Measurements from ENCODE around the gene NPAS3. TPM values are rescaled to one million over a fixed set of nuclear protein-coding genes. Genes with fewer than 3 reads are reported as not detected.

Gene NPAS3
- total RNA-seq, 1 donor from 2014 or later = 2.3 TPM

DNA sequence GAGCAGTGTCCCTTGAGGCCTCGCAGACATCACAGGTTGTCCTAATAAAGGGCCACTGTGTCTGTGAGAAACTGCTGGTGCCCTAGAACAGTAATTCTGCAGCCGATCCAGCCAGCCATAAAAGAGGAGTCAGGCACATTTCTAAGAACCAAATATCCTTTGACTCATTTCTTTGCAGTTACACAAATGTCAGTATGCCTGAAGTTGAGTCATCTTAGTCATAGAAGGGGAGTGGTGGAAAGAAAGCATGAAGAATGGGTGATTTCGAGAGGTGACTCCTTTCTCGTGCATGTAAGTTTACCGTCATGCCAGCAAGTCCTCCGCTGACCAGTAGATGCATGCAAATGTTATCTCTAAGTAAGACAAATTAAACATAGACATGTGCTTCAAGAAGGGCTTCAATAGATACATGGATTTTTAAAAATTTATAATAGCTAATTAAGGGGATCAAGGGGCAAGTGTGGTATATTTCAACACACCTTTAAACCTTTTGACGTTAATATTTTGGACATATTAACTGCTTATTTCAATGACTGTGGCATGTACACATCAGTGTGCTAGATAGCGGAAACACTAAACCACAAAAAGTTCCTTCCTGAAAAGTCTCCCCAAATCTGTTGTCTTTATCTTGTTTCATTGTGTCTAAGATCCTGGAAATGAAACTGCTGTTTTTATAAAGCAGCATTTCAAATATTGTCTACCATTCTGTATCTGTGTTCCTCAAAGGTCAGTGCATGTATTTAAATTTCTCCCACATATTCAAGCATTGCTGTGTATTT, 497.4 kb downstream of the NPAS3 start:
- no peak for DNase-seq (ENCODE audit: low spot score)

- DNase-seq (ENCODE audit: low spot score) = no peak
Observed at GRCh38 chr14:33441633-33442032, 503.0 kb downstream of the NPAS3 start.

- DNase-seq (ENCODE audit: low spot score) = no peak
Observed at GRCh38 chr14:33444136-33444535, 505.5 kb downstream of the NPAS3 start.

DNA sequence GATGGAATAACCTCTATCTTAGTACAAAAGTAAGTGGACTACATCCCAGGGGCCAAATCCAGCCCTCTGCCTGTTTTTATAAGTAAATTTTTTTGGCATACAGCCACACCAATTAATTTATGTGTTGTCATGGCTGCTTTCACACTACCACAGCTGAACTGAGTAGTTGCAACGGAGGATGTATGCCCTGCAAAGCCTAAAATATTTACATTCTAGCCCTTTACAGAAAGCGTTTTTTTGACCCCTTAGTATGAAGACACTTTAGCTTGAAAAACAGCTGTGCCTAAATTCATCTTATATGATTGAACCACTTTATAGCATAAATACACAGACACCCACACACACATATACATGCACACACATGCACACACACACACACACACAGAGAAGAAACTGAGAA, 510.6 kb downstream of the NPAS3 start:
- no peak for DNase-seq (ENCODE audit: low spot score)

GRCh38 chr14:33449703-33450395, 511.2 kb downstream of the NPAS3 start:
- no peak for DNase-seq (ENCODE audit: low spot score)

GRCh38 chr14:33450416-33450815, 511.7 kb downstream of the NPAS3 start:
- no peak for DNase-seq (ENCODE audit: low spot score)

DNA sequence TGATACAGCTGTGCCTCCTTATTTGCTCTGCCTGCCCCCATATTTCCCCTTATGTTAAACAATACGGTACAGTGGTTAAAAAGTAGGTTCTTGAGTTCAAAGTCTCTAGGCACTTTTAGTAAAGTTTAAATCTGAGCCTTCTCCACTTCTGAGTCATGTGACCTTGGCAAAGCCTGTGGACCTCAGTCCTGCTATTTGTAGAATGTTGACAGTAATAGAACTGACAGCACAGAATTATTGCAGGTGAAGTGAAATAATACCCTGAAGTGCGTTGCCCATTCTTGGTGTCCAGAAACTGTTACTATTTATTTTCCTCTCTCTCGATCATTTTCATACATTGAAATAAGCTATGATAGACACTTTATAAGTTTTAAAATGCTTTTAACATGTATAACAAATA, 512.5 kb downstream of the NPAS3 start:
- DNase-seq (ENCODE audit: low spot score) = no peak

GRCh38 chr14:33452995-33453394, 514.3 kb downstream of the NPAS3 start:
- DNase-seq (ENCODE audit: low spot score) = no peak

DNA sequence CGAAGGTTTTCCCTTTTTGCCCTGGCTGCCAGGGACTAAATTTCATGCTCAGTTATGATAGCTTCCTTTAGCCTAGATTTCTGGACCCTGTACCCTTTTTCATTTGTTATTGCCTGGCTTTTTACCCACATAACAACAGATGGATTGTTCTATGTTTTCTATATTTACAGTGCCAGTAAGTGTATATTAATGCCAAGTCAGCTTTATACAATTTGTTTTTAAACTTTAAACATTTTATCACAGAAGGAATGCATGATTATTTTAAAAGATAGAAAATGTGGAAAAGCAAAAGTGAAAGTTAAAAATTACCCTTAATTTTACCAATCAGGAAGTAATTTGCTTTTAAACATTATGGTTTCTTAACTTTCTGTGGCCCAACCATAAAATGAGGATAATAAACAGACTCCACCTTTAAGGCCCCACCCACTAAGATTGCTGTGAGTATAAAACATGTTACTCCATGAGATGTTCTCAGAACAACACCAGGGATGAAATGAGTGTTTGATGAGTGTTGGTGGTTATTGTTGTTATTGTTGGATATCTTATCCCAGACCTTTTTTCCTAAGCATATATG, 515.4 kb downstream of the NPAS3 start:
- DNase-seq (ENCODE audit: low spot score) = no peak

- no peak for DNase-seq (ENCODE audit: low spot score)
Observed at GRCh38 chr14:33454707-33455106, 516.0 kb downstream of the NPAS3 start.

GRCh38 chr14:33455654-33456345, 517.1 kb downstream of the NPAS3 start:
- DNase-seq (ENCODE audit: low spot score) = no peak

DNA sequence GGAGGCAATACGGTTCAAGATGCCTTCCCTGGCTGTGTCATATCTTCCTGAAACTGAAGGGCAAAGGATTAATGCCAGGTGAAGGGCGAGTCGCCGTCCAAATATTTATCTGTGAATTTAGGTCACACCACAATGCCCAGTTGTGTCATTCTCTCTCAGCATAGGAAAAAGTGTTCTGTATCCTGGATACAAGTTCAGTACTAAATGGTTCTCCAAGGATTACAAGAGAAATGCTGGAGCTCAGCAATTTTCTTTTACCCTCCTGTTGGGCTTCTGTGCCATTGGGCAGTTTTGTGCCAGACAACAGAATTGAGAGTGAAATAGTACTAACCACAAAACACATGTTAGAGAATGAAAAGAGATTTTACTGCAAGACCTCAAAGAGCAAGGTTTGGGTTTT, 518.3 kb downstream of the NPAS3 start:
- no peak for DNase-seq (ENCODE audit: low spot score)

- DNase-seq (ENCODE audit: low spot score) = peak; percentile 56
Observed at GRCh38 chr14:33457617-33458016, 518.9 kb downstream of the NPAS3 start.

GRCh38 chr14:33460164-33460563, 521.5 kb downstream of the NPAS3 start:
- no peak for DNase-seq (ENCODE audit: low spot score)

GRCh38 chr14:33461036-33461435, 522.4 kb downstream of the NPAS3 start:
- no peak for DNase-seq (ENCODE audit: low spot score)

- DNase-seq (ENCODE audit: low spot score) = no peak
Observed at GRCh38 chr14:33463731-33464130, 525.1 kb downstream of the NPAS3 start.

DNA sequence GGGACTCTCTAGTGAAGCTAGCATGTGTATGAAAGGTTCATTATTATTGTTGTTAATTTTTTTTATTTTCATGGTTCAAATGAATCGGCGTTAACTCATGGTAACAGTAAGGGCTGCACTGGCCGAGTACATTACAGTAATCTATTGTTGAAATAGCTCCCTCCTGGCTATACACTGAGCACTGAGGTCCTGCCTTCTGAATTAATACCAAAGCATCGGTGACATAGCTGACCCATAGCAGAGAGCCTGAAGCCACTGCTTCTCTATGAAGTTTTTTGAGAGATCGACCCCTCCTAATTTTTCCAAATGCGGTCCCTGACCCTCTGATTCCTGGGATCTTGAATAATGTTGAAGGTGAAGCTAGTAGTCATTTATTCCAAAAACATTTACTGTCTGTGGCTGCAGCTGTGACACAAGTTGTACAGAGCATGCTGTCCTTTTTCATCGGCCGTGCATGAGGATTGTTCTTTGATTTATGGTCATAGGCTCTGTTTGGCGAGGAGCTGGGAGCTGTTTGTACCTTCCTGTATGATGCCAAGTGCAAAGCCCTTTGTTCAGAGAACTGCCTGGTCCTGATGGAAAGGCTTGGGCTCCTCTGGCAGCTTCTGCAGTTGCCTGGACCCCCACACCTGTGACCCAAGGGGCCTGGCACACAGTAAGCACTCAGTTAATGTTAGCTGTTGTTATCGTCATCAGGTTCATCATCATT, 525.7 kb downstream of the NPAS3 start:
- DNase-seq (ENCODE audit: low spot score) = no peak

GRCh38 chr14:33465846-33466700, 527.4 kb downstream of the NPAS3 start:
- DNase-seq (ENCODE audit: low spot score) = no peak

DNA sequence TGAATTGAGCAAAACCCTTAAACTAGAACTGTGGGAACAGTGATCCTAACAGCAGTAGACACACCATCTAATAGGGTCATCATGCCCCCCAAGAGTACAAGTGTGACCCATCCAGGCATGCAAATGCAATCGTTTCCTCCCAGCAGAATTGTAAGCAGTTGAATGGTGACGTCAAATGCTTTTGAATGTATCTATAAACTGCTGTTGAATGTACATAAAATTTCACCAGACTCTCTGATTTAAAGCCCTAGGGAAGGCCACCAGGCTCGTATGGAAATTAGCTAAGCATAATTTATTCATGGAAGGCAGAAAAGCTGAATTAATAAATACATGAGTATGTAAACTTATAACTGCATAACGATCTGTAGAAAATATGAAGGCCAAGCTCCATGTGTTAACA, 529.3 kb downstream of the NPAS3 start:
- DNase-seq (ENCODE audit: low spot score) = no peak

DNA sequence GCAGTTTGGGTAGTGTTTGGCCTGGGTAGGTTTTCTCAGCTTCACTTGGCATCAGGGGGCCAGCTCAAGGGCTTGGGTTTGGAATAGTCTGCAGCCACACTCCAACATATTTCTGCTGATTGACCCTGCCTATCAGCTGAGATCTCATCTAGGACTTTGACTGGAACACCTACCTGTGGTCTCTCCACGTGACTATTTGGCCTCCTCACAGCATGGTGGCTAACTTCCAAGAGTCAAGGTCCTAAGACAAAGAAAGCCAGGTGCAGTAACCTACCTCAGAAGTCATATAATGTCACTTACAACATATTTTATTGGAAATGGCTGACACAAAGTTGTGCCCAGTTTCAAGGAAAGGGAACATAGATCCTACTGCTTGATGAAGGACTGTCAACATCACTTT, 531.2 kb downstream of the NPAS3 start:
- no peak for DNase-seq (ENCODE audit: low spot score)

DNA sequence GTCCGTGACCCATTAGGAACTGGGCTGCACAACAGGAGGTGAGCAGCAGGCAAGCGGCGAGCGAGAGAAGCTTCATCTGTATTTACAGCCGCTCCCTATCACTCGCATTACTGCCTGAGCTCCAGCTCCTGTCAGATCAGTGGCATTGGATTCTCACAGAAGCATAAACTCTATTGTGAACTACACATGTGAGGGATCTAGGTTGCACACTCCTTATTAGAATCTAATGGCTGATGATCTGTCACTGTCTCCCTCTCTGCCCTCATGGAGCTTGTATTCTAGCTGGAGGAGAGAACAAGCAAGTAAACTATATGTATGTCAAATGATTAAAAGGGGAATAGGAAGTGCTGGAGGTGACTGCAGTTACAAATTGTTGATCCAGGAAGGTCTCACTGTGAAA, 533.1 kb downstream of the NPAS3 start:
- DNase-seq (ENCODE audit: low spot score) = no peak

Data from ureter (tissue), 1 donor.